HG02981 (cell line): ENCODE results near the gene ARL10.
"Not testable (repeated sequence)": the region's sequence is repeated elsewhere in the genome, so short reads cannot be mapped to it uniquely, and the experiment has no call there.

Source experiments
- ATAC-seq: cut with Tn5 transposase; IDR thresholded peaks from one replicate; pipeline ENCODE4 v1.9.1; 2021; ENCODE audit warnings: mild to moderate bottlenecking, moderate library complexity; ENCODE audit not compliant: unreplicated experiment

ARL10 gene

GRCh38 chr5:176388444-176389134, 23.3 kb downstream of the ARL10 start, which contains the start of the genes HIGD2A and NOP16:
TSS of gene HIGD2A (plus strand) at chr5:176388751. CDS start at chr5:176388820, 69 bp downstream.
TSS of gene NOP16 (minus strand) at chr5:176388598. CDS start at chr5:176388539, 59 bp downstream.
- ATAC-seq = peak; percentile 86

- peak; percentile 29 for ATAC-seq
Measured at GRCh38 chr5:176389135-176390123, 24.1 kb downstream of the ARL10 start.

- ATAC-seq = no peak
Measured at GRCh38 chr5:176391479-176391878, 26.2 kb downstream of the ARL10 start.

GRCh38 chr5:176391999-176392398, 26.7 kb downstream of the ARL10 start:
- ATAC-seq = no peak

- ATAC-seq = no peak
Measured at GRCh38 chr5:176392526-176392925, 27.2 kb downstream of the ARL10 start.

GRCh38 chr5:176394096-176394495, 28.8 kb downstream of the ARL10 start:
- no peak for ATAC-seq

- ATAC-seq = no peak
Measured at GRCh38 chr5:176394881-176395675, 29.8 kb downstream of the ARL10 start.

- no peak for ATAC-seq
Measured at GRCh38 chr5:176396330-176396729, 31.0 kb downstream of the ARL10 start.

- ATAC-seq = no peak
Measured at GRCh38 chr5:176397736-176398420, 32.6 kb downstream of the ARL10 start.

GRCh38 chr5:176400382-176401156, 35.3 kb downstream of the ARL10 start:
- ATAC-seq = no peak

GRCh38 chr5:176401281-176402205, 36.3 kb downstream of the ARL10 start:
- no peak for ATAC-seq

- no peak for ATAC-seq
Measured at GRCh38 chr5:176405656-176406435, 40.6 kb downstream of the ARL10 start.

- ATAC-seq = no peak
Measured at GRCh38 chr5:176406436-176407052, 41.3 kb downstream of the ARL10 start.

- ATAC-seq = no peak
Measured at GRCh38 chr5:176407456-176408251, 42.4 kb downstream of the ARL10 start.

GRCh38 chr5:176408252-176408573, 42.9 kb downstream of the ARL10 start:
- not testable (repeated sequence) for ATAC-seq

- ATAC-seq = no peak
Measured at GRCh38 chr5:176408590-176408989, 43.3 kb downstream of the ARL10 start.

GRCh38 chr5:176409765-176410164, 44.5 kb downstream of the ARL10 start:
- no peak for ATAC-seq
